HEK293 (cell line): ENCODE results near the gene TDP1.
A peak's percentile ranks its signal among the peaks of the same experiment; 100 is the strongest.

Source experiments
- CTCF ChIA-PET: fragments of 350-600 bp; formaldehyde crosslinking; extraction: SDS; loops from one replicate; lab custom pipeline; 2021; ENCODE audit warnings: antibody characterized with exemption; lab: Yijun Ruan, JAX
- POLR2A ChIA-PET: fragments of 300-600 bp; formaldehyde crosslinking; extraction: SDS; loops from one replicate; lab custom pipeline; 2020; ENCODE audit warnings: antibody characterized with exemption, inconsistent platforms; lab: Yijun Ruan, JAX
- H3K27ac ChIP-seq: fragments of 200-500 bp; sonication (Bioruptor generic); 2 replicates; pipeline ENCODE4 v1.5.1; 2014; ENCODE audit warnings: low read depth, low read length, control low read depth, inconsistent platforms; ENCODE audit errors: extremely low read depth
- H3K36me3 ChIP-seq, 2 experiments: fragments of 200-500 bp in 1 of 2; sonication (Bioruptor generic) in 1 of 2; 1 replicate in 1 of 2; 2 replicates in 1 of 2; pipeline ENCODE4 v1.5.1; 2014 to 2017; ENCODE audit warnings: inconsistent platforms in 2 of 2, low read length in 2 of 2; ENCODE audit not compliant: control insufficient read depth in 2 of 2, insufficient read depth in 1 of 2
- H3K4me1 ChIP-seq: fragments of 200-500 bp; sonication (Bioruptor generic); 2 replicates; pipeline ENCODE4 v1.5.1; 2014; ENCODE audit warnings: mild to moderate bottlenecking, low read length, inconsistent platforms; ENCODE audit not compliant: control insufficient read depth, insufficient read depth
- H3K4me3 ChIP-seq: 2 replicates; pipeline ENCODE4 v1.5.1; 2011; ENCODE audit warnings: low read depth, mild to moderate bottlenecking, control low read depth, low read length, moderate library complexity
- H3K9me3 ChIP-seq: fragments of 200-500 bp; sonication (Bioruptor generic); 2 replicates; pipeline ENCODE4 v1.5.1; 2014; ENCODE audit warnings: low read depth, low read length, inconsistent platforms; ENCODE audit not compliant: control insufficient read depth, insufficient read depth
- GLI4 ChIP-seq: fragments of 450-650 bp; formaldehyde crosslinking; IDR thresholded peaks from 2 replicates; pipeline ENCODE4 v1.5.1; 2016; ENCODE audit warnings: missing biosample characterization, missing genetic modification characterization
- KLF16 ChIP-seq: fragments of 450-650 bp; formaldehyde crosslinking; IDR thresholded peaks from 2 replicates; pipeline ENCODE4 v1.5.1; 2017; ENCODE audit warnings: missing biosample characterization, missing genetic modification characterization
- MYNN ChIP-seq: fragments of 450-650 bp; formaldehyde crosslinking; IDR thresholded peaks from 2 replicates; pipeline ENCODE4 v1.5.1; 2016; ENCODE audit warnings: missing biosample characterization, missing genetic modification characterization, borderline replicate concordance
- OSR2 ChIP-seq: fragments of 450-650 bp; formaldehyde crosslinking; IDR thresholded peaks from 2 replicates; pipeline ENCODE4 v1.5.1; 2016; ENCODE audit warnings: missing biosample characterization, missing genetic modification characterization
- PRDM1 ChIP-seq: fragments of 450-650 bp; formaldehyde crosslinking; IDR thresholded peaks from 2 replicates; pipeline ENCODE4; 2016; ENCODE audit warnings: missing biosample characterization, missing genetic modification characterization
- RBAK ChIP-seq: fragments of 450-650 bp; formaldehyde crosslinking; IDR thresholded peaks from 2 replicates; pipeline ENCODE4 v1.5.1; 2016; ENCODE audit warnings: missing biosample characterization, missing genetic modification characterization
- SP3 ChIP-seq: fragments of 450-650 bp; formaldehyde crosslinking; IDR thresholded peaks from 2 replicates; pipeline ENCODE4 v1.5.1; 2016; ENCODE audit warnings: missing biosample characterization, missing genetic modification characterization
- ZBTB20 ChIP-seq: fragments of 450-650 bp; formaldehyde crosslinking; IDR thresholded peaks from 2 replicates; pipeline ENCODE4 v1.5.1; 2016; ENCODE audit warnings: missing biosample characterization, missing genetic modification characterization
- ZBTB7A ChIP-seq: fragments of 450-650 bp; formaldehyde crosslinking; IDR thresholded peaks from 2 replicates; pipeline ENCODE4 v1.5.1; 2016; ENCODE audit warnings: low read depth, missing biosample characterization, missing genetic modification characterization
- ZEB2 ChIP-seq: fragments of 450-650 bp; formaldehyde crosslinking; IDR thresholded peaks from 2 replicates; pipeline ENCODE4 v1.5.1; 2016; ENCODE audit warnings: missing biosample characterization, missing genetic modification characterization
- ZFP37 ChIP-seq: fragments of 450-650 bp; formaldehyde crosslinking; IDR thresholded peaks from 2 replicates; pipeline ENCODE4 v1.5.1; 2016; ENCODE audit warnings: missing biosample characterization, missing genetic modification characterization
- ZIC2 ChIP-seq: fragments of 450-650 bp; formaldehyde crosslinking; IDR thresholded peaks from 2 replicates; pipeline ENCODE4 v1.5.1; 2016; ENCODE audit warnings: missing biosample characterization, missing genetic modification characterization
- ZNF354C ChIP-seq: fragments of 450-650 bp; formaldehyde crosslinking; IDR thresholded peaks from 2 replicates; pipeline ENCODE4 v1.5.1; 2016; ENCODE audit warnings: missing biosample characterization, missing genetic modification characterization, low read depth, borderline replicate concordance
- ZNF529 ChIP-seq: fragments of 450-650 bp; formaldehyde crosslinking; IDR thresholded peaks from 2 replicates; pipeline ENCODE4 v1.5.1; 2017; ENCODE audit warnings: missing genetic modification characterization, missing biosample characterization; ENCODE audit not compliant: insufficient replicate concordance
- ZNF544 ChIP-seq: fragments of 450-650 bp; formaldehyde crosslinking; IDR thresholded peaks from 2 replicates; pipeline ENCODE4 v1.5.0; 2017; ENCODE audit warnings: missing biosample characterization, missing genetic modification characterization
- ZNF548 ChIP-seq: fragments of 450-650 bp; formaldehyde crosslinking; IDR thresholded peaks from 2 replicates; pipeline ENCODE4 v1.5.1; 2016; ENCODE audit warnings: missing biosample characterization, missing genetic modification characterization
- ZNF629 ChIP-seq: fragments of 450-650 bp; formaldehyde crosslinking; IDR thresholded peaks from 2 replicates; pipeline ENCODE4 v1.5.1; 2017; ENCODE audit warnings: missing biosample characterization, missing genetic modification characterization
- ZNF660 ChIP-seq: fragments of 450-650 bp; IDR thresholded peaks from 2 replicates; pipeline ENCODE4 v1.5.1; 2018; ENCODE audit warnings: missing biosample characterization, mild to moderate bottlenecking, missing genetic modification characterization
- ZNF76 ChIP-seq: fragments of 450-650 bp; formaldehyde crosslinking; IDR thresholded peaks from 2 replicates; pipeline ENCODE4; 2016; ENCODE audit warnings: low read depth, missing biosample characterization, missing genetic modification characterization, borderline replicate concordance
- ZNF785 ChIP-seq: fragments of 450-650 bp; formaldehyde crosslinking; IDR thresholded peaks from 2 replicates; pipeline ENCODE4 v1.5.1; 2016; ENCODE audit warnings: missing biosample characterization, missing genetic modification characterization
- ZXDB ChIP-seq: fragments of 450-650 bp; formaldehyde crosslinking; IDR thresholded peaks from 2 replicates; pipeline ENCODE4 v1.5.1; 2016; ENCODE audit warnings: missing biosample characterization, missing genetic modification characterization
- TF ChIP-seq, protein P1 (sequence below): fragments of 450-650 bp; formaldehyde crosslinking; IDR thresholded peaks from 2 replicates; pipeline ENCODE4 v1.5.1; 2017; ENCODE audit warnings: missing biosample characterization, mild to moderate bottlenecking, missing genetic modification characterization, moderate library complexity
- TF ChIP-seq, protein P2 (sequence below): fragments of 450-650 bp; formaldehyde crosslinking; conservative IDR thresholded peaks from 2 replicates; pipeline ENCODE4 v1.5.1; 2016; ENCODE audit warnings: low read depth, missing biosample characterization, missing genetic modification characterization
- TF ChIP-seq, protein P3 (sequence below): fragments of 450-650 bp; formaldehyde crosslinking; IDR thresholded peaks from 2 replicates; pipeline ENCODE4 v1.5.1; 2016; ENCODE audit warnings: missing biosample characterization, missing genetic modification characterization, low read depth
- TF ChIP-seq, protein P4 (sequence below): fragments of 450-650 bp; formaldehyde crosslinking; IDR thresholded peaks from 2 replicates; pipeline ENCODE4 v1.5.1; 2016; ENCODE audit warnings: missing biosample characterization, missing genetic modification characterization
- TF ChIP-seq, protein P5 (sequence below): fragments of 450-650 bp; formaldehyde crosslinking; IDR thresholded peaks from 2 replicates; pipeline ENCODE4 v1.5.1; 2016; ENCODE audit warnings: missing biosample characterization, missing genetic modification characterization, low read depth

Gene TDP1

DNA sequence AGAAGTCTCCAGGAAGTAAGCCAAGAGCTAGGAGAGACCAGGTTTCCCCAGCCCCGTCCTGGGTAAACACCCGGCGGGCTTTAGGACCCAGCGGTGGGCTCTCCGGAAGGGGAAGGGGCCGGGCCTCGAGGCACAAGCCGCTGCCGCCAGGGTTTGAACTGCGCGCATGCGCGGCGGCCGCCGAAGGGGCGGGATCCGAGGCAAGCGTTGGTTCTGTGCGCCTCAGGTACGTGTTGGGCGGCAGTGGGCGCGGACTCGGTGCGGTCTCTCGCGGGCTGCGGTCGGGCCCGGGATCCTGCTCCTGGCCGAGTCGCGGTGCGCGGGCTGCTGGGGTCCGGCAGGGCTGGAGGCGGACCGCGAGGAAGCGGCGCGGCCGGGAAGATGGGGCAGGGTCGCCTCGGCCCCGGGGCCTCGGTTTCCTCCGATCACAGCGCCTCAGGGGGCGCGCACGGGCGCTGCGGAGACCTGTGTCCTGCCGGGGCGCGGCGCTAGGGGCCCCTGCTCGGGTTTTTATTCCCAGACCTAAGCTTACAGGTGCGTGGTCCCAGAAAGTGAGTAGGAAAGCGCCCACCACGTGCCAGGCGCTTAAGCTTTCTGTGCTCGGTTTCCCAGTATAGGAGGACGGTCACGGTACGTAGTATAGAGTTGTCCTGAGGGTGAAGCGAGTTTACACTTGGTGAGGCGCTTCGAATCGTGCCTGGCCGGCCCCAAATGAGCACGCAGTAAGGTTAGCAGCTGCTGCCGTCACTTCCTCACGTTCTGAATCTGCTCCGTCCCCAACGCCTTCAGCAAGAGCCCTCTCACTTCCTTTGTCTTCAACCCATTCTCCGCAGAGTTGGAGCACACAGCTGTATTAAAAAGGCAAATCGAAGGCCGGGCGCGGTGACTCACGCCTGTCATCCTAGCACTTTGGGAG lies at the start of gene TDP1 (continued):
- TF ChIP-seq, protein P1, sequence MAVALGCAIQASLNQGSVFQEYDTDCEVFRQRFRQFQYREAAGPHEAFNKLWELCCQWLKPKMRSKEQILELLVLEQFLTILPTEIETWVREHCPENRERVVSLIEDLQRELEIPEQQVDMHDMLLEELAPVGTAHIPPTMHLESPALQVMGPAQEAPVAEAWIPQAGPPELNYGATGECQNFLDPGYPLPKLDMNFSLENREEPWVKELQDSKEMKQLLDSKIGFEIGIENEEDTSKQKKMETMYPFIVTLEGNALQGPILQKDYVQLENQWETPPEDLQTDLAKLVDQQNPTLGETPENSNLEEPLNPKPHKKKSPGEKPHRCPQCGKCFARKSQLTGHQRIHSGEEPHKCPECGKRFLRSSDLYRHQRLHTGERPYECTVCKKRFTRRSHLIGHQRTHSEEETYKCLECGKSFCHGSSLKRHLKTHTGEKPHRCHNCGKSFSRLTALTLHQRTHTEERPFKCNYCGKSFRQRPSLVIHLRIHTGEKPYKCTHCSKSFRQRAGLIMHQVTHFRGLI (tag by site-specific recombination): peak; percentile 89
- TF ChIP-seq OSR2 (tag by site-specific recombination) (no peak), KLF16 (tag by site-specific recombination) (peak; percentile 48; the same call in 1 of the 2 replicates), SP3 (tag by site-specific recombination) (peak; percentile 82), ZBTB7A (tag by site-specific recombination) (no peak), ZNF76 (tag by site-specific recombination) (peak; percentile 61; the same call in 1 of the 2 replicates), ZNF354C (tag by site-specific recombination) (no peak), ZEB2 (tag by site-specific recombination) (peak; percentile 28; the same call in 1 of the 2 replicates), ZXDB (peak; percentile 53; the same call in 1 of the 2 replicates), ZFP37 (tag by site-specific recombination) (0 out of 2 replicates have a peak, but pooled peaks have one; percentile 28), ZNF785 (tag by site-specific recombination) (no peak), PRDM1 (tag by site-specific recombination) (peak; percentile 62; the same call in 1 of the 2 replicates), ZNF629 (peak; percentile 38), ZBTB20 (tag by site-specific recombination) (peak; percentile 92)
- TF ChIP-seq, protein P2, sequence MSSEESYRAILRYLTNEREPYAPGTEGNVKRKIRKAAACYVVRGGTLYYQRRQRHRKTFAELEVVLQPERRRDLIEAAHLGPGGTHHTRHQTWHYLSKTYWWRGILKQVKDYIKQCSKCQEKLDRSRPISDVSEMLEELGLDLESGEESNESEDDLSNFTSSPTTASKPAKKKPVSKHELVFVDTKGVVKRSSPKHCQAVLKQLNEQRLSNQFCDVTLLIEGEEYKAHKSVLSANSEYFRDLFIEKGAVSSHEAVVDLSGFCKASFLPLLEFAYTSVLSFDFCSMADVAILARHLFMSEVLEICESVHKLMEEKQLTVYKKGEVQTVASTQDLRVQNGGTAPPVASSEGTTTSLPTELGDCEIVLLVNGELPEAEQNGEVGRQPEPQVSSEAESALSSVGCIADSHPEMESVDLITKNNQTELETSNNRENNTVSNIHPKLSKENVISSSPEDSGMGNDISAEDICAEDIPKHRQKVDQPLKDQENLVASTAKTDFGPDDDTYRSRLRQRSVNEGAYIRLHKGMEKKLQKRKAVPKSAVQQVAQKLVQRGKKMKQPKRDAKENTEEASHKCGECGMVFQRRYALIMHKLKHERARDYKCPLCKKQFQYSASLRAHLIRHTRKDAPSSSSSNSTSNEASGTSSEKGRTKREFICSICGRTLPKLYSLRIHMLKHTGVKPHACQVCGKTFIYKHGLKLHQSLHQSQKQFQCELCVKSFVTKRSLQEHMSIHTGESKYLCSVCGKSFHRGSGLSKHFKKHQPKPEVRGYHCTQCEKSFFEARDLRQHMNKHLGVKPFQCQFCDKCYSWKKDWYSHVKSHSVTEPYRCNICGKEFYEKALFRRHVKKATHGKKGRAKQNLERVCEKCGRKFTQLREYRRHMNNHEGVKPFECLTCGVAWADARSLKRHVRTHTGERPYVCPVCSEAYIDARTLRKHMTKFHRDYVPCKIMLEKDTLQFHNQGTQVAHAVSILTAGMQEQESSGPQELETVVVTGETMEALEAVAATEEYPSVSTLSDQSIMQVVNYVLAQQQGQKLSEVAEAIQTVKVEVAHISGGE (tag by site-specific recombination): peak; percentile 48
- TF ChIP-seq, protein P3, sequence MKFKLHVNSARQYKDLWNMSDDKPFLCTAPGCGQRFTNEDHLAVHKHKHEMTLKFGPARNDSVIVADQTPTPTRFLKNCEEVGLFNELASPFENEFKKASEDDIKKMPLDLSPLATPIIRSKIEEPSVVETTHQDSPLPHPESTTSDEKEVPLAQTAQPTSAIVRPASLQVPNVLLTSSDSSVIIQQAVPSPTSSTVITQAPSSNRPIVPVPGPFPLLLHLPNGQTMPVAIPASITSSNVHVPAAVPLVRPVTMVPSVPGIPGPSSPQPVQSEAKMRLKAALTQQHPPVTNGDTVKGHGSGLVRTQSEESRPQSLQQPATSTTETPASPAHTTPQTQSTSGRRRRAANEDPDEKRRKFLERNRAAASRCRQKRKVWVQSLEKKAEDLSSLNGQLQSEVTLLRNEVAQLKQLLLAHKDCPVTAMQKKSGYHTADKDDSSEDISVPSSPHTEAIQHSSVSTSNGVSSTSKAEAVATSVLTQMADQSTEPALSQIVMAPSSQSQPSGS (tag by site-specific recombination): no peak

DNA sequence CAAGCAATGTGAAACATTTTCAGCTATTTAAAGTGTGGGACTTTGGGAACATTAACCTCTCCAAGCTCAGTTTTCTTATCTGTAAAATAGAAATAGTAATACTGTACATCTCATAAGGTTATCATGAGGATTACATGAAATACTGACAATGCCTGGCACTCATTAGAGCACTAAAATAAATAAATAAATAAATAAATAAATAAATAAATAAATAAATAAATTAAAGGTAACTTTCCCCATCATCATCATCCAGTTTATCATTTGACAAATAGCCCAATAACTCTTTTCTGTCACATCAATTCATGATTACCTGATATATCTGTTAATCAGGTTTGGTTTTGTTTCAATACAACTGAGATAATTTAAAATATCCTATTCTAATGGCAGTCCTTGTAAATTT lies 49.7 kb upstream of the TDP1 start:
- POLR2A ChIA-PET: no interaction called here
- Histone ChIP-seq H3K27ac (no peak overlapping the region), H3K4me3 (no peak overlapping the region), H3K9me3 (no peaks in the 10 kb centered on the region), H3K36me3 (no peaks in the 10 kb centered on the region), H3K4me1 (peaks cover 7% of the 10 kb centered on the region; the same call in 1 of the 2 replicates)
- CTCF ChIA-PET: no interaction called here
- TF ChIP-seq, protein P4, sequence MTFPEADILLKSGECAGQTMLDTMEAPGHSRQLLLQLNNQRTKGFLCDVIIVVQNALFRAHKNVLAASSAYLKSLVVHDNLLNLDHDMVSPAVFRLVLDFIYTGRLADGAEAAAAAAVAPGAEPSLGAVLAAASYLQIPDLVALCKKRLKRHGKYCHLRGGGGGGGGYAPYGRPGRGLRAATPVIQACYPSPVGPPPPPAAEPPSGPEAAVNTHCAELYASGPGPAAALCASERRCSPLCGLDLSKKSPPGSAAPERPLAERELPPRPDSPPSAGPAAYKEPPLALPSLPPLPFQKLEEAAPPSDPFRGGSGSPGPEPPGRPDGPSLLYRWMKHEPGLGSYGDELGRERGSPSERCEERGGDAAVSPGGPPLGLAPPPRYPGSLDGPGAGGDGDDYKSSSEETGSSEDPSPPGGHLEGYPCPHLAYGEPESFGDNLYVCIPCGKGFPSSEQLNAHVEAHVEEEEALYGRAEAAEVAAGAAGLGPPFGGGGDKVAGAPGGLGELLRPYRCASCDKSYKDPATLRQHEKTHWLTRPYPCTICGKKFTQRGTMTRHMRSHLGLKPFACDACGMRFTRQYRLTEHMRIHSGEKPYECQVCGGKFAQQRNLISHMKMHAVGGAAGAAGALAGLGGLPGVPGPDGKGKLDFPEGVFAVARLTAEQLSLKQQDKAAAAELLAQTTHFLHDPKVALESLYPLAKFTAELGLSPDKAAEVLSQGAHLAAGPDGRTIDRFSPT (tag by site-specific recombination): no peak
- no peak for TF ChIP-seq ZIC2 (tag by site-specific recombination)
- TF ChIP-seq ZNF544 (tag by site-specific recombination): no peak
- peak; percentile 75 for TF ChIP-seq ZNF529 (tag by site-specific recombination)
- no peak for TF ChIP-seq ZNF660 (tag by site-specific recombination)
- 0 out of 2 replicates have a peak, but pooled peaks have one; percentile 28 for TF ChIP-seq RBAK
- TF ChIP-seq MYNN (tag by site-specific recombination): no peak
- TF ChIP-seq ZNF548 (tag by site-specific recombination): no peak
- TF ChIP-seq, protein P5, sequence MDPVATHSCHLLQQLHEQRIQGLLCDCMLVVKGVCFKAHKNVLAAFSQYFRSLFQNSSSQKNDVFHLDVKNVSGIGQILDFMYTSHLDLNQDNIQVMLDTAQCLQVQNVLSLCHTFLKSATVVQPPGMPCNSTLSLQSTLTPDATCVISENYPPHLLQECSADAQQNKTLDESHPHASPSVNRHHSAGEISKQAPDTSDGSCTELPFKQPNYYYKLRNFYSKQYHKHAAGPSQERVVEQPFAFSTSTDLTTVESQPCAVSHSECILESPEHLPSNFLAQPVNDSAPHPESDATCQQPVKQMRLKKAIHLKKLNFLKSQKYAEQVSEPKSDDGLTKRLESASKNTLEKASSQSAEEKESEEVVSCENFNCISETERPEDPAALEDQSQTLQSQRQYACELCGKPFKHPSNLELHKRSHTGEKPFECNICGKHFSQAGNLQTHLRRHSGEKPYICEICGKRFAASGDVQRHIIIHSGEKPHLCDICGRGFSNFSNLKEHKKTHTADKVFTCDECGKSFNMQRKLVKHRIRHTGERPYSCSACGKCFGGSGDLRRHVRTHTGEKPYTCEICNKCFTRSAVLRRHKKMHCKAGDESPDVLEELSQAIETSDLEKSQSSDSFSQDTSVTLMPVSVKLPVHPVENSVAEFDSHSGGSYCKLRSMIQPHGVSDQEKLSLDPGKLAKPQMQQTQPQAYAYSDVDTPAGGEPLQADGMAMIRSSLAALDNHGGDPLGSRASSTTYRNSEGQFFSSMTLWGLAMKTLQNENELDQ (tag by site-specific recombination): no peak
- TF ChIP-seq GLI4 (tag by site-specific recombination): no peak
